ENCODE results near the gene UBQLNL. TPM values are rescaled to one million over a fixed set of nuclear protein-coding genes. Genes with fewer than 3 reads are reported as not detected.

Gene UBQLNL
- total and polyA plus RNA-seq, 10 of the 15 experiments (the other 5 are each of a cell fraction or from before 2014, with no cell fraction given): 0.13 to 1.6 (median 0.37) TPM

- TF ChIP-seq, protein P1, sequence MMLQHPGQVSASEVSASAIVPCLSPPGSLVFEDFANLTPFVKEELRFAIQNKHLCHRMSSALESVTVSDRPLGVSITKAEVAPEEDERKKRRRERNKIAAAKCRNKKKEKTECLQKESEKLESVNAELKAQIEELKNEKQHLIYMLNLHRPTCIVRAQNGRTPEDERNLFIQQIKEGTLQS (IDR thresholded peaks at IDR 0.05; ENCODE audit: borderline replicate concordance, extremely low read depth, low read depth, low read length): no peak
- no peak for TF ChIP-seq YY1 (IDR thresholded peaks at IDR 0.05; ENCODE audit: low read depth, low read length)
- TF ChIP-seq NFYB (IDR thresholded peaks at IDR 0.05; ENCODE audit: insufficient read depth, low read depth, low read length): no peak
- peak; percentile 65; the same call in 1 of the 2 replicates for TF ChIP-seq IKZF1 (conservative IDR thresholded peaks at IDR 0.05)
- no peak for TF ChIP-seq CHD4 (IDR thresholded peaks at IDR 0.05)
- TF ChIP-seq, protein P2, sequence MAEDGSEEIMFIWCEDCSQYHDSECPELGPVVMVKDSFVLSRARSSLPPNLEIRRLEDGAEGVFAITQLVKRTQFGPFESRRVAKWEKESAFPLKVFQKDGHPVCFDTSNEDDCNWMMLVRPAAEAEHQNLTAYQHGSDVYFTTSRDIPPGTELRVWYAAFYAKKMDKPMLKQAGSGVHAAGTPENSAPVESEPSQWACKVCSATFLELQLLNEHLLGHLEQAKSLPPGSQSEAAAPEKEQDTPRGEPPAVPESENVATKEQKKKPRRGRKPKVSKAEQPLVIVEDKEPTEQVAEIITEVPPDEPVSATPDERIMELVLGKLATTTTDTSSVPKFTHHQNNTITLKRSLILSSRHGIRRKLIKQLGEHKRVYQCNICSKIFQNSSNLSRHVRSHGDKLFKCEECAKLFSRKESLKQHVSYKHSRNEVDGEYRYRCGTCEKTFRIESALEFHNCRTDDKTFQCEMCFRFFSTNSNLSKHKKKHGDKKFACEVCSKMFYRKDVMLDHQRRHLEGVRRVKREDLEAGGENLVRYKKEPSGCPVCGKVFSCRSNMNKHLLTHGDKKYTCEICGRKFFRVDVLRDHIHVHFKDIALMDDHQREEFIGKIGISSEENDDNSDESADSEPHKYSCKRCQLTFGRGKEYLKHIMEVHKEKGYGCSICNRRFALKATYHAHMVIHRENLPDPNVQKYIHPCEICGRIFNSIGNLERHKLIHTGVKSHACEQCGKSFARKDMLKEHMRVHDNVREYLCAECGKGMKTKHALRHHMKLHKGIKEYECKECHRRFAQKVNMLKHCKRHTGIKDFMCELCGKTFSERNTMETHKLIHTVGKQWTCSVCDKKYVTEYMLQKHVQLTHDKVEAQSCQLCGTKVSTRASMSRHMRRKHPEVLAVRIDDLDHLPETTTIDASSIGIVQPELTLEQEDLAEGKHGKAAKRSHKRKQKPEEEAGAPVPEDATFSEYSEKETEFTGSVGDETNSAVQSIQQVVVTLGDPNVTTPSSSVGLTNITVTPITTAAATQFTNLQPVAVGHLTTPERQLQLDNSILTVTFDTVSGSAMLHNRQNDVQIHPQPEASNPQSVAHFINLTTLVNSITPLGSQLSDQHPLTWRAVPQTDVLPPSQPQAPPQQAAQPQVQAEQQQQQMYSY (CRISPR knock-in tag; IDR thresholded peaks at IDR 0.05): no peak
- TF ChIP-seq CHD2 (IDR thresholded peaks at IDR 0.05; ENCODE audit: borderline replicate concordance, low read depth, low read length): peak; percentile 65; the same call in 1 of the 2 replicates
- TF ChIP-seq SP1 (IDR thresholded peaks at IDR 0.05; ENCODE audit: low read depth, low read length): no peak
- TF ChIP-seq ATF7 (IDR thresholded peaks at IDR 0.05; ENCODE audit: low read depth): peak; percentile 58; the same call in 1 of the 2 replicates
- peak; percentile 35; the same call in 1 of the 2 replicates for TF ChIP-seq NBN (IDR thresholded peaks at IDR 0.05)
- TF ChIP-seq BCL11A (IDR thresholded peaks at IDR 0.05; ENCODE audit: low read depth, low read length): peak; percentile 99
- no peak; the same call in 1 of the 2 replicates for TF ChIP-seq BACH1 (IDR thresholded peaks at IDR 0.05; ENCODE audit: borderline replicate concordance)
- TF ChIP-seq LARP7 (IDR thresholded peaks at IDR 0.05): no peak
- TF ChIP-seq CBX5 (IDR thresholded peaks at IDR 0.05; ENCODE audit: low read depth): no peak
- peak; percentile 76 for TF ChIP-seq BMI1 (IDR thresholded peaks at IDR 0.05; ENCODE audit: borderline replicate concordance)
- peak; percentile 92 for TF ChIP-seq DPF2 (IDR thresholded peaks at IDR 0.05)
- TF ChIP-seq, protein P3, sequence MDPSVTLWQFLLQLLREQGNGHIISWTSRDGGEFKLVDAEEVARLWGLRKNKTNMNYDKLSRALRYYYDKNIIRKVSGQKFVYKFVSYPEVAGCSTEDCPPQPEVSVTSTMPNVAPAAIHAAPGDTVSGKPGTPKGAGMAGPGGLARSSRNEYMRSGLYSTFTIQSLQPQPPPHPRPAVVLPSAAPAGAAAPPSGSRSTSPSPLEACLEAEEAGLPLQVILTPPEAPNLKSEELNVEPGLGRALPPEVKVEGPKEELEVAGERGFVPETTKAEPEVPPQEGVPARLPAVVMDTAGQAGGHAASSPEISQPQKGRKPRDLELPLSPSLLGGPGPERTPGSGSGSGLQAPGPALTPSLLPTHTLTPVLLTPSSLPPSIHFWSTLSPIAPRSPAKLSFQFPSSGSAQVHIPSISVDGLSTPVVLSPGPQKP (IDR thresholded peaks at IDR 0.05; ENCODE audit: low read depth, low read length): no peak
- TF ChIP-seq CREM (IDR thresholded peaks at IDR 0.05; ENCODE audit: low read depth): no peak
- TF ChIP-seq, protein P4, sequence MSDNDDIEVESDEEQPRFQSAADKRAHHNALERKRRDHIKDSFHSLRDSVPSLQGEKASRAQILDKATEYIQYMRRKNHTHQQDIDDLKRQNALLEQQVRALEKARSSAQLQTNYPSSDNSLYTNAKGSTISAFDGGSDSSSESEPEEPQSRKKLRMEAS (IDR thresholded peaks at IDR 0.05; ENCODE audit: low read depth, low read length): no peak
- TF ChIP-seq, protein P5, sequence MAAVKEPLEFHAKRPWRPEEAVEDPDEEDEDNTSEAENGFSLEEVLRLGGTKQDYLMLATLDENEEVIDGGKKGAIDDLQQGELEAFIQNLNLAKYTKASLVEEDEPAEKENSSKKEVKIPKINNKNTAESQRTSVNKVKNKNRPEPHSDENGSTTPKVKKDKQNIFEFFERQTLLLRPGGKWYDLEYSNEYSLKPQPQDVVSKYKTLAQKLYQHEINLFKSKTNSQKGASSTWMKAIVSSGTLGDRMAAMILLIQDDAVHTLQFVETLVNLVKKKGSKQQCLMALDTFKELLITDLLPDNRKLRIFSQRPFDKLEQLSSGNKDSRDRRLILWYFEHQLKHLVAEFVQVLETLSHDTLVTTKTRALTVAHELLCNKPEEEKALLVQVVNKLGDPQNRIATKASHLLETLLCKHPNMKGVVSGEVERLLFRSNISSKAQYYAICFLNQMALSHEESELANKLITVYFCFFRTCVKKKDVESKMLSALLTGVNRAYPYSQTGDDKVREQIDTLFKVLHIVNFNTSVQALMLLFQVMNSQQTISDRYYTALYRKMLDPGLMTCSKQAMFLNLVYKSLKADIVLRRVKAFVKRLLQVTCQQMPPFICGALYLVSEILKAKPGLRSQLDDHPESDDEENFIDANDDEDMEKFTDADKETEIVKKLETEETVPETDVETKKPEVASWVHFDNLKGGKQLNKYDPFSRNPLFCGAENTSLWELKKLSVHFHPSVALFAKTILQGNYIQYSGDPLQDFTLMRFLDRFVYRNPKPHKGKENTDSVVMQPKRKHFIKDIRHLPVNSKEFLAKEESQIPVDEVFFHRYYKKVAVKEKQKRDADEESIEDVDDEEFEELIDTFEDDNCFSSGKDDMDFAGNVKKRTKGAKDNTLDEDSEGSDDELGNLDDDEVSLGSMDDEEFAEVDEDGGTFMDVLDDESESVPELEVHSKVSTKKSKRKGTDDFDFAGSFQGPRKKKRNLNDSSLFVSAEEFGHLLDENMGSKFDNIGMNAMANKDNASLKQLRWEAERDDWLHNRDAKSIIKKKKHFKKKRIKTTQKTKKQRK (IDR thresholded peaks at IDR 0.05; ENCODE audit: low read depth, low read length): no peak
- no peak for TF ChIP-seq CBFB (IDR thresholded peaks at IDR 0.05; ENCODE audit: low read depth)
- peak; percentile 46 to 70; a peak in 3 of 4 replicates for TF ChIP-seq BHLHE40 (IDR thresholded peaks at IDR 0.05; ENCODE audit: borderline replicate concordance in 1 of 2, low read depth in 2 of 2, low read length in 1 of 2)
- TF ChIP-seq GATAD2B (conservative IDR thresholded peaks at IDR 0.05; ENCODE audit: low read depth): no peak
Measured at GRCh38 chr11:5500393-5500801, 16.1 kb downstream of the UBQLNL start (continued).
